Occipital lobe (tissue), 2 donors: ENCODE results near the gene NCKAP5. TPM values are rescaled to one million over a fixed set of nuclear protein-coding genes. Genes with fewer than 3 reads are reported as not detected.

Experiments used
- DNase-seq: peaks from one replicate; lab custom pipeline; 2025; lab: John Stamatoyannopoulos, UW
- total RNA-seq: library from RNA; depleted of rRNA; stranded (reverse); fragments of >200 nt; gene quantifications from one replicate; pipeline ENCODE4 v1.2.3, GENCODE V29; 2014

The NCKAP5 gene
- total RNA-seq, 1 donor from 2014 or later, result 14.0 TPM

DNA sequence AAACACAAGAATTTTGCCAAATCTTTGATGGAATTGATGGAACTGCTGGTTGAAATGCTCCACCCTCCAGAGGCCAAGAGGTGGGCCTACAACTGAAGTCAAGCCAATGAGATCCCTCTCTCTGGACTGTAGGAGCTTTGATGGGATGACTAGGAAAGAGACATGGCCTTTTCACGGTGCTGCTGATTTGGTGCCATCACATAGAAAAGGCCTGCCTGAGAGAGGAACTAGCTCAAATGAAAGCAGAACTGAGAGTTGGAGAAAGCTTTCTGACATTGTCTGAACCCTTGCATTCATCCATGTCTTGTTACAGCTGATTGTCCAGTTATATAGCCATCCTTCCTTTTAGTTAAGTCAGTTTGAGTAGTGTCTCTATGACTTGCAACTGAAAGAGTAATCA lies 614.5 kb downstream of the NCKAP5 start:
- no peak for DNase-seq

GRCh38 chr2:132951008-132951714 lies 617.1 kb downstream of the NCKAP5 start:
- no peak for DNase-seq

GRCh38 chr2:132949108-132949507 lies 619.2 kb downstream of the NCKAP5 start:
- no peak for DNase-seq

DNA sequence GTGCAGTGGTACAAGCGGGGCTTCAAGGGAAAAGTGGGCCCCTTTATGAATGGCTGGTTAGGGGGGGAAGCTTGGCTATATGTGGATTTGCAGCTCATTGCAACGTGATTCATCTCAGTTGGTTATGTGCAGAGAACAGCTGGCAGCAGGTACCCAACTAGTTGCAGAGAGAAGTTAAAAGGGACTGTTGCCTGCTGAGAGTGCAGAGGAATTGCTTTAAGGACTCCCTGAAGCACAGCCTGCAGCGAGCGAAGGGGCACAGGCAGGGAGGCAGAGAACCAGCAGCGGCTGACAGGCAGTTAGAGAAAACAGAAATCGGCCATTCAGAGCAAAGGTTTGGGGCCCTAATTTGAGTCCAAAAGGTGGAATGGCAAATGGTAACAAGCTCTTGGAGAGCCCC lies 620.1 kb downstream of the NCKAP5 start:
- no peak for DNase-seq

DNA sequence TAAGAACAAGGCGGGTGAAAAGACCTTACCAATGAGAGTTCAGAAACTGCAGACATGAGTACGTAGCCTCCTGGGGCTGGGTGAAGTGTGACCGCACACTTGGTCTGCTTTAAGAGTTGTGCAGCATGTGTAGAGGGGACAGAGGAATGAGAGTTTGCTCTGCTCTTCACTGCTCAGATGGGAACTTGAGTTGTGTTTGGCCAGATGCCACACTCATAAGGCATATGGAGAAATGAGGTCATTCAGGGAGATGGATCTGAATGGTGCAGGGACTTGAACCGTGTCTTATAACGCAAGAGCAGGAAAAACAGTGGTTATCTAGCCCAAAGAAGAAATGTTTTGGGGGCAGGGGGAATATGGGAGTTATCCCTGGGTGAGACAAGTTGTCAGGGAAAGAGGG lies 624.4 kb downstream of the NCKAP5 start:
- no peak for DNase-seq

DNA sequence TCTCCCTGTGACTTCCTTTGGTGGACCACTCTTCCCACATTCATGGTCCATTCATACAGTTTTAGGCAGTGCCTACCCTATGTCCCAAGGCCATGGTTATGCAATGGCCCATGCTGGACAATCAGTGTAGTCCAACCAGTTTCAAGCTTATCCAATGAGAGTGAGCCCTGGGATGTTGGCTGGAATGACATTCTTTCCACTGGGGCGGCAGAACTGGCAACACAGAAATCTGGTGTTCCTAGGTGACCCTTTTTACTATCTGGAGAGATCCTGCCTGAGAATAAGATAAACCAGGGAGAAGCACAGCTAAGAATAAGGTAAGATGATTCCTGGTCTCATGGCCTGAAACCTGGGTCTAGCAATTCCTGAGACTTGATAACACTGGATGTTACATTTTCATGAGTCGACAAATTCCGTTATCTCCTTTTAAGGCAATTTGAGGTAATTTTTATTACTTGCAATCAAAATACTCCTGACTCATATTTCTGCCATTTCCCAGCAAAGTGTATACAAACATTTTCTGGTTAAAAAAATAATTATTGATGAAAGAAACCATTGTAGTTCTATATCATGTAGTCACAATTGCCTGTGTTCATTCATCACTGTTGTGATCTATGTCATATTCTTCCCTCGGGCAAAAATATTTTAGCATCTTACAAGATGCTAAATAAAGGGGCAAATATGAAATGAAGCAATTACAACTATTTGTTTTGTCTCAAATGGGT lies 626.8 kb downstream of the NCKAP5 start:
- DNase-seq, result no peak

DNA sequence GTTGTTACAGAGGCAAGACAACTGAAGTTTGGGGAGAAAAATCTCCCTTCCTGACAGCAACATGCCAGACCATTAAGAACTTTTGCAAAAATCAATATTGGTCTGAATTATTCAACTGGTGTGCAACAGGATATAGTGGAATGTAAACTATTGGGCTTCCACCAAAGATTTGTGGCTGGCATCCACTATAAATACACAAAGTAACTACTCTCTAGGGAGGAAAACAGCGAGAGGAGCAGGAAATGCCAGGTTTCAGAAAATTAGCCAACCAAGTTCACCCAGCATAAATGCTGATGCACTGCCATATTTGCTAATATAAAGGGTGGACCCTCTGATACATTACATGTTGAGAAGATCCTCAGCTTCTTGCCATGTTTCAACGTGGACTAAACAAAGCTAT lies 630.6 kb downstream of the NCKAP5 start:
- DNase-seq, result no peak

DNA sequence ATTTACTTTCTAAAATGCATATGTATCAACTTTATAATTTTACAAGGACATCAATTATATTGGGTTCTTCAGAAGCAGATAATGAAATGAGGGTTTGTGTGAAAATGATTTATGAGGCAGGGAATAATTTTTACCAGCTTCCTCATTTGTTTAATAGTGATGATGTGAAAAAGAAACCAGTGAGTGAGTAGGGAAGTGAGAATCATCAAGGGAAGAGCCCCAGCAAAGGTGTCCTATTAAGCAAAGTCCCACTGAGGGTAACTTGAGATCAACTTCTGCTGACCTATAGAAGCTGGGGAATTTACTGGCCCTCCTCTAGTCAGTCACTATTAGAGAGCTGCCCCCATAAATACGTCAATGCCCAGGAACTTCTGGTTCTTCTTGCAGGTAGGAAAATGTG lies 631.5 kb downstream of the NCKAP5 start:
- no peak for DNase-seq

- DNase-seq, result no peak
These were observed 632.0 kb downstream of the NCKAP5 start for GRCh38 chr2:132936261-132936660.

GRCh38 chr2:132929786-132930185 lies 638.5 kb downstream of the NCKAP5 start:
- no peak for DNase-seq

GRCh38 chr2:132923787-132924186 lies 644.5 kb downstream of the NCKAP5 start:
- DNase-seq, result no peak

GRCh38 chr2:132915812-132916549 lies 652.3 kb downstream of the NCKAP5 start:
- no peak for DNase-seq

GRCh38 chr2:132911726-132912724 lies 656.2 kb downstream of the NCKAP5 start:
- DNase-seq, result no peak

- DNase-seq, result no peak
These were observed 657.8 kb downstream of the NCKAP5 start for GRCh38 chr2:132910432-132910831.

- DNase-seq, result no peak
These were observed 658.8 kb downstream of the NCKAP5 start for GRCh38 chr2:132909427-132909826.

DNA sequence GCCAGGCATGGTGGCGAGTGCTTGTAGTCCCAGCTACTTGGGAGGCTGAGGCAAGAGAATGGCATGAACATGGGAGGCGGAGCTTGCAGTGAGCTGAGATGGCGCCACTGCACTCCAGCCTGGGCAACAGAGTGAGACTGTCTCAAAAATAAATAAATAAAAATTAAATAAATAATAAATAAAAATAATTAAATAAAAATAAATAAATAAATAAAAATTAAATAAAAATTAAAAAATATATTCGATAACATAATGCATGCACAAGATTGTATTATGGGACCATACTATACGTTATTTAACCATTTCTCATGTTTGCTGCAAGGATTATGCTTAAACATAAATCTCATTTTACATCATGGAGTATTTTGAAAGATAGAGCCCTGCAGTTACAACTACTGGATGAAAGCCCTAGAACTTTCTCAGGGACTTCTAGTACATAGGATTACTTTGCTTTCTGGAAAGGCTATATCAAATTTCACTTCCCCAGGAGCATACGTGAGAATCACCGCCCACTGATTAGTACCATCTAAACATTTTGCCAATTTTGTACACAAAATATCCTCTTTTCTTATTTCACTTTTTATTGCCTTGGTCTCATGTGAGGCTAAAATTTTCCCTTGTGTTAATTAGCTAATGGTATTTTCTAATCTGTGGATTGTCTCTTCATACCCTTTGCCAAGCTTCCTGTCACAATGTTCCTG lies 664.0 kb downstream of the NCKAP5 start:
- DNase-seq, result no peak

DNA sequence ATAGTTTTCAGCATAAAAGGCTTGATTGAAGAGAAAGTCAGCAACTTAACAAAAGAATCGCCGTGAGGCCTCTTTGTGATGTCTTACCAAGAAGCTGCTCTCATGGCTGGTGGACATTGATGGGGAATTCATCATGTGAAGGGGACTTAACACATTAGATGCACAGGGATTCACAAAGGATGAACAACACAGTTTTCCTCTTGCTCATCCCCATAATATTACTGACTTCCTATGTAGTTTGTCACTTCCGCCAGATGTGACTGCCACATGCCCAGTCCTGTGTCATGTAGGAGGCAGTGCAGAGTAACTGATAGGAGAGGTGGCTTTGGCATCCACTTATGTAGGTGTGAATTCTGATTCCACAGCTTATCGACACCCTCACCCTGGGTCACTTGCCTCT lies 665.6 kb downstream of the NCKAP5 start:
- no peak for DNase-seq

- DNase-seq, result no peak
These were observed 666.6 kb downstream of the NCKAP5 start for GRCh38 chr2:132901661-132902060.

DNA sequence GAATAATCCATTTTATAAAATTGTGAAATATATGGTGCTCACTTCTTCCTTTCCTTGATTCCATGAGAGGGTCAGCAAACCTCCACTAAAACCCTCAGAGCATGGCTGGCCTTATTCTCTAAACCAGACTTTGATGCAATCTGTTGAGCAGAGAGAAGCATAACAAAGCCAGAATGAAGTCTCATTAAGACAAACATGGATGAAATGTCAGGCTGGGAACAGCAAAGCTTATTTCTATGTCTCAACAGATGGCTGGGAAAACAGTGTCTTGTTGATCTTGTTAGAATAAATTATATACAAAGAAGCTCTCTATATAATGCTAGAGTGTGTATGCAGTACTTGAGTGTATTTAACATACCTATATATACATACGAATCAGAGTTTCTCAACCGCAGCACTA lies 671.2 kb downstream of the NCKAP5 start:
- no peak for DNase-seq

DNA sequence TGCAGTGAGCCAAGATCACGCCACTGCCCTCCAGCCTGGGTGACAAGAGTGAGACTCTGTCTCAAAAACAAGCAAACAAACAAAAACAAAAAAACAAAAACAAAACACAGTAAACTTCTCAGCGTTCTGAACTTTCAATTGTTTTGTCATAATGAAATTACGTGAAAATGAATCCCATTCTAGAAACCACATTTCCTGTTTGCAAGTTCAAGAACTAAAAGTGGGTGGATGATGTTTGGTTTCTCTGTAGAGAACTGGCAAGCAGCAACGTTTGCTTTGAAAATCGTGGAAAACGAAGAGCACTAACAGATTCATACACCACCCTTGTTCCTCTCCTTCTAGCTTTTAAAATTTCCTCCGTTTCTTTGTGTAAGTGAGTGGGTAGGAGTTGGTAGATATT lies 672.2 kb downstream of the NCKAP5 start:
- DNase-seq, result no peak

DNA sequence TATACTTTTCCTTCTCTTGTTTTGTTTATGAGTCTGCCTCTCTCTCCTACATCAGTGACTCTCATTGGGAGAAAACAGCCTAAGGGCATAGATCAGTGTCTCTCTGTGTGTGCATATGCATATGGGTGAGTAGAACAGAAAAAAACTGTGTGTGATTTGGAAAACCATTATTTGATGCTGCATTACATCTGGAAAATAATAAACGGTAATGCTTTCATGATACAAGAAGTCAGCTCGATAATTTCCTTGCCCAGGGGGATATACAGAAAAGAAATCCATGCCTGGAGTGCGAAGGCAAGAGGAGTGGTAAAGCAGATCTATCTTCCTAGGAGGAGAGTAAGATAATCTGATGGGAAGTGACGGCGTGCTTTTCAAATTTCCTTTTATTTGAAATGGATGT lies 676.8 kb downstream of the NCKAP5 start:
- no peak for DNase-seq
